ENCODE measurements around the gene ANO6. TPM values are rescaled to one million over a fixed set of nuclear protein-coding genes. Genes with fewer than 3 reads are reported as not detected.

Gene ANO6
- total RNA-seq, 3 donors from 2014 or later (not counting 1 experiment from before 2014, with no cell fraction given): 26.6 to 31.0 (median 30.4) TPM

GRCh38 chr12:45248095-45248494, 32.2 kb downstream of the ANO6 start:
- 88% methylated on average over 1 of the region's 1 CpG for WGBS (ENCODE audit: insufficient coverage)
- Mint-ChIP-seq H3K9me3 (no peaks in the 10 kb centered on the region), H3K4me1 (peaks cover 9% of the 10 kb centered on the region in 2 donors), H3K4me3 (no peak overlapping the region), H3K27me3 (ENCODE audit: low read depth in 2 of 2) (no peaks in the 10 kb centered on the region), H3K27ac (no peak overlapping the region), H3K36me3 (no peaks in the 10 kb centered on the region)
- H3K36me3 ChIP-seq (ENCODE audit: control insufficient read depth, insufficient read depth, low read length): no peaks in the 10 kb centered on the region
- no peaks in the 10 kb centered on the region for H3K27me3 ChIP-seq (ENCODE audit: control insufficient read depth, insufficient read depth, low read length)
- ATAC-seq: no peak
- TF ChIP-seq CTCF (IDR thresholded peaks at IDR 0.05): no peak
- no peaks in the 10 kb centered on the region for H3K4me1 ChIP-seq (ENCODE audit: control insufficient read depth, insufficient read depth, low read length)
- intact Hi-C loops (cut with micrococcal nuclease): no loop called here
- no peak overlapping the region for H3K27ac ChIP-seq (ENCODE audit: low read length)
- H3K9me3 ChIP-seq (ENCODE audit: control insufficient read depth, insufficient read depth, low read length): no peaks in the 10 kb centered on the region
- no peak overlapping the region for H3K4me3 ChIP-seq (ENCODE audit: low read length)
- DNase-seq: no peak

- H3K4me3 Mint-ChIP-seq: no peak overlapping the region
- no peaks in the 10 kb centered on the region for H3K9me3 ChIP-seq (ENCODE audit: control insufficient read depth, insufficient read depth, low read length)
- WGBS (ENCODE audit: insufficient coverage): 100% methylated on average over 1 of the region's 1 CpG
- no peak for DNase-seq
- no peaks in the 10 kb centered on the region for H3K9me3 Mint-ChIP-seq
- H3K36me3 ChIP-seq (ENCODE audit: control insufficient read depth, insufficient read depth, low read length): no peaks in the 10 kb centered on the region
- H3K36me3 Mint-ChIP-seq: no peaks in the 10 kb centered on the region
- no peak for TF ChIP-seq CTCF (IDR thresholded peaks at IDR 0.05)
- H3K27ac Mint-ChIP-seq: no peak overlapping the region
- intact Hi-C loops (cut with micrococcal nuclease): no loop called here
- no peak overlapping the region for H3K27ac ChIP-seq (ENCODE audit: low read length)
- peaks cover 10% of the 10 kb centered on the region for H3K4me1 ChIP-seq (ENCODE audit: control insufficient read depth, insufficient read depth, low read length)
- peaks cover 17 to 32% of the 10 kb centered on the region in 2 donors for H3K4me1 Mint-ChIP-seq
- no peak overlapping the region for H3K4me3 ChIP-seq (ENCODE audit: low read length)
- no peaks in the 10 kb centered on the region for H3K27me3 ChIP-seq (ENCODE audit: control insufficient read depth, insufficient read depth, low read length)
- H3K27me3 Mint-ChIP-seq (ENCODE audit: low read depth in 2 of 2): no peaks in the 10 kb centered on the region
- ATAC-seq: no peak
Measured at GRCh38 chr12:45254254-45254653, 38.4 kb downstream of the ANO6 start.

- intact Hi-C loops (cut with micrococcal nuclease): no loop called here
- no peak overlapping the region for H3K27ac ChIP-seq (ENCODE audit: low read length)
- H3K36me3 ChIP-seq (ENCODE audit: control insufficient read depth, insufficient read depth, low read length): no peaks in the 10 kb centered on the region
- TF ChIP-seq CTCF (IDR thresholded peaks at IDR 0.05): no peak
- H3K27me3 ChIP-seq (ENCODE audit: control insufficient read depth, insufficient read depth, low read length): no peaks in the 10 kb centered on the region
- Mint-ChIP-seq H3K9me3 (no peaks in the 10 kb centered on the region), H3K27me3 (ENCODE audit: low read depth in 2 of 2) (no peaks in the 10 kb centered on the region), H3K4me3 (peak overlapping the region; percentile 78), H3K4me1 (peaks cover 23 to 45% of the 10 kb centered on the region in 2 donors), H3K36me3 (no peaks in the 10 kb centered on the region), H3K27ac (peak overlapping the region; percentile 12 to 38)
- no peak for ATAC-seq
- H3K9me3 ChIP-seq (ENCODE audit: control insufficient read depth, insufficient read depth, low read length): no peaks in the 10 kb centered on the region
- no peak overlapping the region for H3K4me3 ChIP-seq (ENCODE audit: low read length)
- H3K4me1 ChIP-seq (ENCODE audit: control insufficient read depth, insufficient read depth, low read length): peaks cover 10% of the 10 kb centered on the region
- no peak for DNase-seq
Measured at GRCh38 chr12:45256721-45257120, 40.8 kb downstream of the ANO6 start.

GRCh38 chr12:45257185-45257930, 41.5 kb downstream of the ANO6 start:
- Histone ChIP-seq H3K36me3 (ENCODE audit: control insufficient read depth, insufficient read depth, low read length) (no peaks in the 10 kb centered on the region), H3K9me3 (ENCODE audit: control insufficient read depth, insufficient read depth, low read length) (no peaks in the 10 kb centered on the region), H3K27me3 (ENCODE audit: control insufficient read depth, insufficient read depth, low read length) (no peaks in the 10 kb centered on the region), H3K4me1 (ENCODE audit: control insufficient read depth, insufficient read depth, low read length) (peaks cover 10% of the 10 kb centered on the region), H3K4me3 (ENCODE audit: low read length) (no peak overlapping the region), H3K27ac (ENCODE audit: low read length) (no peak overlapping the region)
- intact Hi-C loops (cut with micrococcal nuclease): no loop called here
- Mint-ChIP-seq H3K4me1 (peaks cover 23 to 45% of the 10 kb centered on the region in 2 donors), H3K27me3 (ENCODE audit: low read depth in 2 of 2) (no peaks in the 10 kb centered on the region), H3K9me3 (no peaks in the 10 kb centered on the region), H3K4me3 (peak overlapping the region; percentile 78), H3K27ac (peak overlapping the region; percentile 12 to 38), H3K36me3 (no peaks in the 10 kb centered on the region)
- WGBS (ENCODE audit: insufficient coverage): 10% methylated on average over 5 of the region's 6 CpGs
- TF ChIP-seq CTCF (IDR thresholded peaks at IDR 0.05): no peak
- ATAC-seq (peak; percentile 82 to 93 (median 85)), DNase-seq (no peak)
